Neural cell (in vitro differentiated cells): Measurements from ENCODE around the gene KCNJ5. TPM values are rescaled to one million over a fixed set of nuclear protein-coding genes. Genes with fewer than 3 reads are reported as not detected.

ENCODE experiments used
- H2AFZ ChIP-seq: fragments of 200-600, 300-800 bp; sonication (generic), shearing (Covaris generic); 2 replicates; pipeline ENCODE4 v1.6.0; 2014; ENCODE audit warnings: low read depth, mild to moderate bottlenecking, antibody characterized with exemption, low read length, moderate library complexity
- H3F3A ChIP-seq: fragments of 200-600 bp; shearing (Covaris generic); 2 replicates; pipeline ENCODE4 v1.6.1; 2016; ENCODE audit warnings: mild to moderate bottlenecking, moderate library complexity, mixed read lengths, antibody characterized with exemption, low read length; ENCODE audit not compliant: insufficient read depth, poor library complexity, severe bottlenecking
- H3K27ac ChIP-seq: fragments of 200-600, 300-800 bp; sonication (generic), shearing (Covaris generic); 2 replicates; pipeline ENCODE4 v1.5.1; 2014; ENCODE audit warnings: mild to moderate bottlenecking, low read length, moderate library complexity
- H3K27me3 ChIP-seq: fragments of 300-800, 200-600 bp; sonication (generic), shearing (Covaris generic); 2 replicates; pipeline ENCODE4 v1.6.0; 2014; ENCODE audit warnings: mild to moderate bottlenecking, low read depth, low read length, moderate library complexity; ENCODE audit not compliant: insufficient read depth
- H3K36me3 ChIP-seq: fragments of 300-800, 200-600 bp; sonication (generic), shearing (Covaris generic); 2 replicates; pipeline ENCODE4 v1.5.1; 2014; ENCODE audit warnings: mild to moderate bottlenecking, antibody characterized with exemption, low read length, moderate library complexity; ENCODE audit not compliant: insufficient read depth
- H3K4me2 ChIP-seq: fragments of 300-800, 200-600 bp; sonication (generic), shearing (Covaris generic); 2 replicates; pipeline ENCODE4 v1.6.0; 2014; ENCODE audit warnings: mild to moderate bottlenecking, low read length
- H3K4me3 ChIP-seq: fragments of 300-800, 200-600 bp; sonication (generic), shearing (Covaris generic); 2 replicates; pipeline ENCODE4 v1.5.1; 2014; ENCODE audit warnings: mild to moderate bottlenecking, low read length, moderate library complexity
- H3K79me2 ChIP-seq: fragments of 200-600 bp; shearing (Covaris generic); replicated peaks from 2 replicates; pipeline ENCODE4 v1.6.0; 2014; ENCODE audit warnings: mild to moderate bottlenecking, low read length, moderate library complexity; ENCODE audit not compliant: insufficient read depth
- H3K9ac ChIP-seq: fragments of 300-800, 200-600 bp; sonication (generic), shearing (Covaris generic); 2 replicates; pipeline ENCODE4 v1.6.1; 2016; ENCODE audit warnings: mild to moderate bottlenecking, low read length, mixed read lengths
- H3K9me2 ChIP-seq: fragments of 200-600 bp; shearing (Covaris generic); 2 replicates; pipeline ENCODE4 v1.6.1; 2016; ENCODE audit warnings: mild to moderate bottlenecking, low read length, mixed read lengths; ENCODE audit not compliant: insufficient read depth
- H3K9me3 ChIP-seq: fragments of 200-600, 300-800 bp; sonication (generic), shearing (Covaris generic); 2 replicates; pipeline ENCODE4 v1.6.1; 2016; ENCODE audit warnings: mild to moderate bottlenecking, mixed run types, low read length, moderate library complexity, mixed read lengths
- H4K20me1 ChIP-seq: fragments of 200-600 bp; shearing (Covaris generic); 2 replicates; pipeline ENCODE4 v1.6.1; 2016; ENCODE audit warnings: mild to moderate bottlenecking, mixed run types; ENCODE audit not compliant: insufficient read depth
- EP300 ChIP-seq: fragments of 450-650 bp; conservative IDR thresholded peaks from 2 replicates; pipeline ENCODE4 v1.6.1; 2014; ENCODE audit warnings: antibody characterized with exemption, mild to moderate bottlenecking, moderate library complexity; ENCODE audit not compliant: poor library complexity, severe bottlenecking
- EZH2 ChIP-seq: fragments of 200-600, 300-800 bp; shearing (Covaris generic), sonication (generic); IDR thresholded peaks from 2 replicates; pipeline ENCODE4 v1.6.1; 2014; ENCODE audit warnings: antibody characterized with exemption, low read length, borderline replicate concordance, mild to moderate bottlenecking; ENCODE audit not compliant: insufficient read depth, poor library complexity, severe bottlenecking
- MXI1 ChIP-seq: fragments of 450-650 bp; conservative IDR thresholded peaks from 2 replicates; pipeline ENCODE4 v1.6.1; 2014; ENCODE audit warnings: antibody characterized with exemption, mild to moderate bottlenecking; ENCODE audit not compliant: poor library complexity, severe bottlenecking
- POLR2AphosphoS5 ChIP-seq: IDR thresholded peaks from 2 replicates; pipeline ENCODE4 v1.6.1; 2012
- RAD21 ChIP-seq: fragments of 450-650 bp; conservative IDR thresholded peaks from 2 replicates; pipeline ENCODE4 v1.6.1; 2014; ENCODE audit warnings: antibody characterized with exemption, mild to moderate bottlenecking, moderate library complexity
- REST ChIP-seq: IDR thresholded peaks from 2 replicates; pipeline ENCODE4 v1.6.1; 2012; ENCODE audit warnings: borderline replicate concordance
- SMC3 ChIP-seq: fragments of 450-650 bp; conservative IDR thresholded peaks from 2 replicates; pipeline ENCODE4 v1.6.1; 2014; ENCODE audit warnings: antibody characterized with exemption, mild to moderate bottlenecking, moderate library complexity; ENCODE audit not compliant: poor library complexity
- TAF1 ChIP-seq: IDR thresholded peaks from 2 replicates; pipeline ENCODE4 v1.6.1; 2012; ENCODE audit warnings: low read depth
- polyA plus RNA-seq: library from polyadenylated mRNA; depleted of rRNA; stranded (reverse); fragments of >200 nt; gene quantifications from 2 replicates; pipeline ENCODE4 v1.2.3, GENCODE V29; 2014
- TF ChIP-seq, protein P1 (sequence below): fragments of 450-650 bp; IDR thresholded peaks from 2 replicates; pipeline ENCODE4 v1.5.1; 2014; ENCODE audit warnings: antibody characterized with exemption, mild to moderate bottlenecking, moderate library complexity; ENCODE audit not compliant: poor library complexity, severe bottlenecking

KCNJ5 gene
- polyA plus RNA-seq, 1 donor from 2014 or later: 1.1 TPM

- Histone ChIP-seq H3K27ac (no peak overlapping the region), H3K4me3 (no peak overlapping the region), H4K20me1 (no peaks in the 10 kb centered on the region), H2AFZ (no peak overlapping the region), H3K9ac (no peak overlapping the region), H3F3A (no peaks in the 10 kb centered on the region), H3K36me3 (no peaks in the 10 kb centered on the region), H3K79me2 (no peaks in the 10 kb centered on the region), H3K4me2 (no peak overlapping the region), H3K9me3 (no peaks in the 10 kb centered on the region), H3K9me2 (no peaks in the 10 kb centered on the region), H3K27me3 (no peaks in the 10 kb centered on the region)
- no peak for TF ChIP-seq SMC3
- no peak for TF ChIP-seq EZH2
- TF ChIP-seq EP300: no peak
- TF ChIP-seq MXI1: no peak
- no peak for TF ChIP-seq TAF1
- TF ChIP-seq REST: no peak
- no peak for TF ChIP-seq RAD21
- TF ChIP-seq, protein P1, sequence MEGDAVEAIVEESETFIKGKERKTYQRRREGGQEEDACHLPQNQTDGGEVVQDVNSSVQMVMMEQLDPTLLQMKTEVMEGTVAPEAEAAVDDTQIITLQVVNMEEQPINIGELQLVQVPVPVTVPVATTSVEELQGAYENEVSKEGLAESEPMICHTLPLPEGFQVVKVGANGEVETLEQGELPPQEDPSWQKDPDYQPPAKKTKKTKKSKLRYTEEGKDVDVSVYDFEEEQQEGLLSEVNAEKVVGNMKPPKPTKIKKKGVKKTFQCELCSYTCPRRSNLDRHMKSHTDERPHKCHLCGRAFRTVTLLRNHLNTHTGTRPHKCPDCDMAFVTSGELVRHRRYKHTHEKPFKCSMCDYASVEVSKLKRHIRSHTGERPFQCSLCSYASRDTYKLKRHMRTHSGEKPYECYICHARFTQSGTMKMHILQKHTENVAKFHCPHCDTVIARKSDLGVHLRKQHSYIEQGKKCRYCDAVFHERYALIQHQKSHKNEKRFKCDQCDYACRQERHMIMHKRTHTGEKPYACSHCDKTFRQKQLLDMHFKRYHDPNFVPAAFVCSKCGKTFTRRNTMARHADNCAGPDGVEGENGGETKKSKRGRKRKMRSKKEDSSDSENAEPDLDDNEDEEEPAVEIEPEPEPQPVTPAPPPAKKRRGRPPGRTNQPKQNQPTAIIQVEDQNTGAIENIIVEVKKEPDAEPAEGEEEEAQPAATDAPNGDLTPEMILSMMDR: no peak
- TF ChIP-seq POLR2AphosphoS5: no peak
Observed at GRCh38 chr11:128941573-128942271, 50.6 kb downstream of the KCNJ5 start.

DNA sequence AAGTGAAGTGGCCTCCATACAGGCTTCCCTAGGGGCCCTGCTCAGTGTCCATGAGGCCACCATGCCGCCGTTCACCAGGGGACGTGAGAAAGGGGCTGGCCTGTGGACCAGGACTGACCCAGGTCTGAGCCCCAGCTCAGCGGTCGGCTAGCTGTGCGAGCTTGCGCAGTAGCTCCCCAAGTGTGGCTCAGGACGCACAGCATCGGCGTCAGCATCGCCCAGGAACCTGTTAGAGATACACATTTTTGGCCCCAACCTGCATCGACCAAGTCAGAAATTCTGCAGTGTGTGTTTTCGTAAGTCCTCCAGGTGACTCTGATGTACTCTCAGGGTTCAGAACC lies 51.1 kb downstream of the KCNJ5 start:
- Histone ChIP-seq H3K27me3 (no peaks in the 10 kb centered on the region), H3F3A (no peaks in the 10 kb centered on the region), H3K4me3 (no peak overlapping the region), H3K9ac (no peak overlapping the region), H3K4me2 (no peak overlapping the region), H3K9me3 (no peaks in the 10 kb centered on the region), H4K20me1 (no peaks in the 10 kb centered on the region), H2AFZ (no peak overlapping the region), H3K27ac (no peak overlapping the region), H3K79me2 (no peaks in the 10 kb centered on the region), H3K9me2 (no peaks in the 10 kb centered on the region), H3K36me3 (no peaks in the 10 kb centered on the region)
- TF ChIP-seq, protein P1: no peak
- no peak for TF ChIP-seq SMC3
- no peak for TF ChIP-seq POLR2AphosphoS5
- TF ChIP-seq EP300: no peak
- no peak for TF ChIP-seq RAD21
- TF ChIP-seq EZH2: no peak
